Endothelial cell of umbilical vein (primary cell): Measurements from ENCODE around the gene RALGAPA1. TPM values are rescaled to one million over a fixed set of nuclear protein-coding genes. Genes with fewer than 3 reads are reported as not detected.

ENCODE experiments used
- BruUV-seq: library from RNA; stranded (reverse); fragments of 400-500 nt; replicated peaks from 2 replicates; lab custom pipeline; 2021; lab: Mats Ljungman, UMichigan
- CTCF ChIA-PET: fragments of 300-600, 350-600 bp; sonication (Branson Sonifier 250); formaldehyde crosslinking; loops from one replicate; lab custom pipeline; 2021; ENCODE audit warnings: antibody characterized with exemption, inconsistent platforms; lab: Charles Lee
- POLR2A ChIA-PET: fragments of 300-600, 350-600 bp; sonication (Branson Sonifier 250); formaldehyde crosslinking; loops from one replicate; lab custom pipeline; 2021; ENCODE audit warnings: antibody characterized with exemption, inconsistent platforms; lab: Charles Lee
- DNase-seq: peaks from one replicate; pipeline ENCODE4 v3.0.0-alpha.2; 2011; ENCODE audit warnings: low read depth, low spot score
- FAIRE-seq: peaks from 2 replicates; lab custom pipeline; 2011; peaks lifted over from hg19 to GRCh38; lab: Jason Lieb, UNC
- H2AFZ ChIP-seq: 2 replicates; pipeline ENCODE4 v1.6.0; 2012; ENCODE audit warnings: low read depth, low read length, control low read depth, inconsistent platforms
- H3K27ac ChIP-seq: 2 replicates; pipeline ENCODE4 v1.5.1; 2011; ENCODE audit warnings: low read depth, mild to moderate bottlenecking, control low read depth, low read length, moderate library complexity; ENCODE audit not compliant: insufficient read depth
- H3K27me3 ChIP-seq, 2 experiments: 2 replicates each; pipeline versions ENCODE4 v1.6.0 to v1.6.1; 2011; ENCODE audit warnings: low read length in 2 of 2, mixed read lengths in 1 of 2; ENCODE audit not compliant: control insufficient read depth in 2 of 2, insufficient read depth in 2 of 2
- H3K36me3 ChIP-seq, 2 experiments: 2 replicates in 1 of 2; 3 replicates in 1 of 2; pipeline ENCODE4 v1.5.1; 2011; ENCODE audit warnings: low read length in 2 of 2, mild to moderate bottlenecking in 1 of 2, moderate library complexity in 1 of 2; ENCODE audit not compliant: control insufficient read depth in 2 of 2, insufficient read depth in 2 of 2; ENCODE audit errors: extremely low read depth in 1 of 2
- H3K4me1 ChIP-seq: 3 replicates; pipeline ENCODE4 v1.5.1; 2011; ENCODE audit warnings: mild to moderate bottlenecking, low read length; ENCODE audit not compliant: control insufficient read depth, insufficient read depth; ENCODE audit errors: extremely low read depth
- H3K4me2 ChIP-seq: 2 replicates; pipeline ENCODE4 v1.6.1; 2011; ENCODE audit warnings: low read length, control low read depth, mixed read lengths; ENCODE audit not compliant: insufficient read depth
- H3K4me3 ChIP-seq, 3 experiments: fragments of 200-600 bp in 1 of 3; sonication (generic), shearing (Covaris generic) in 1 of 3; replicated peaks in 1 of 3; 2 replicates each; pipeline ENCODE4 v1.5.1; 2011 to 2016; ENCODE audit warnings: control low read depth in 3 of 3, low read length in 3 of 3, mild to moderate bottlenecking in 2 of 3, inconsistent platforms in 1 of 3, low read depth in 1 of 3, moderate library complexity in 1 of 3; ENCODE audit not compliant: insufficient read depth in 1 of 3
- H3K79me2 ChIP-seq: 2 replicates; pipeline ENCODE4 v1.6.0; 2012; ENCODE audit warnings: low read length, inconsistent platforms; ENCODE audit not compliant: control insufficient read depth, insufficient read depth
- H3K9ac ChIP-seq: replicated peaks from 2 replicates; pipeline ENCODE3; 2011; ENCODE audit warnings: low read length, control low read depth; ENCODE audit not compliant: insufficient read depth; ENCODE audit errors: extremely low read depth
- H3K9me1 ChIP-seq: replicated peaks from 3 replicates; pipeline ENCODE4 v1.6.0; 2011; ENCODE audit warnings: mild to moderate bottlenecking, low read length; ENCODE audit not compliant: control insufficient read depth, insufficient read depth; ENCODE audit errors: extremely low read depth
- H3K9me3 ChIP-seq: replicated peaks from 2 replicates; pipeline ENCODE4 v1.5.1; 2012; ENCODE audit warnings: low read length, inconsistent platforms; ENCODE audit not compliant: control insufficient read depth, insufficient read depth
- H4K20me1 ChIP-seq: replicated peaks from 2 replicates; pipeline ENCODE3; 2011; ENCODE audit warnings: mild to moderate bottlenecking, low read length; ENCODE audit not compliant: control insufficient read depth, insufficient read depth; ENCODE audit errors: extremely low read depth
- EZH2 ChIP-seq: IDR thresholded peaks from 2 replicates; pipeline ENCODE4 v1.6.1; 2012; ENCODE audit warnings: borderline replicate concordance, low read depth, mild to moderate bottlenecking, moderate library complexity, low read length, inconsistent platforms; ENCODE audit not compliant: severe bottlenecking
- FOS ChIP-seq: IDR thresholded peaks from 2 replicates; pipeline ENCODE4 v1.6.1; 2011; ENCODE audit warnings: mild to moderate bottlenecking, low read length, moderate library complexity, borderline replicate concordance; ENCODE audit not compliant: insufficient read depth
- GATA2 ChIP-seq: IDR thresholded peaks from 2 replicates; pipeline ENCODE4 v1.7.0; 2011; ENCODE audit warnings: low read depth, mild to moderate bottlenecking, moderate library complexity, mixed read lengths, low read length; ENCODE audit not compliant: insufficient read length, insufficient read depth
- JUN ChIP-seq: IDR thresholded peaks from 2 replicates; pipeline ENCODE4 v1.6.1; 2011; ENCODE audit warnings: borderline replicate concordance, low read depth; ENCODE audit not compliant: insufficient read length, insufficient read depth
- MAX ChIP-seq: IDR thresholded peaks from 2 replicates; pipeline ENCODE4 v1.6.1; 2011; ENCODE audit not compliant: insufficient read depth, insufficient read length
- MYC ChIP-seq: IDR thresholded peaks from one replicate; pipeline ENCODE4 v1.6.1; 2011; ENCODE audit warnings: mild to moderate bottlenecking, low read depth, low read length
- POLR2A ChIP-seq: IDR thresholded peaks from 2 replicates; pipeline ENCODE4 v1.6.1; 2012; ENCODE audit warnings: low read depth, mild to moderate bottlenecking, control low read depth, low read length
- POLR2AphosphoS5 ChIP-seq: IDR thresholded peaks from 2 replicates; pipeline ENCODE4 v1.6.1; 2012; ENCODE audit warnings: low read depth, mild to moderate bottlenecking, control low read depth, low read length, moderate library complexity; ENCODE audit not compliant: insufficient read depth
- dilution Hi-C: fragments of 300-500 bp; cut with MboI; formaldehyde crosslinking; loops from one replicate; pipeline ENCODE4 v1.15.0; 2019; ENCODE audit warnings: low sequenced_read_pairs; ENCODE audit not compliant: extremely low pct_ligation_motif_present
- intact Hi-C: fragments of 100-400 bp; cut with micrococcal nuclease; formaldehyde crosslinking; loops from one replicate; pipeline ENCODE4 v1.10.0; 2022
- polyA plus RNA-seq, 4 experiments: library from polyadenylated mRNA; depleted of rRNA in 3 of 4; stranded (reverse) in 3 of 4; unstranded in 1 of 4; fragments of >200 nt; gene quantifications; 2 replicates each; pipeline versions ENCODE4 v1.2.1 to v1.2.3, GENCODE V29; 2011 to 2012; ENCODE audit warnings: missing spikeins in 1 of 4
- total RNA-seq: library from RNA; stranded (reverse); gene quantifications from 2 replicates; pipeline ENCODE4 v1.2.3, GENCODE V29; 2021
- TF ChIP-seq, protein P1 (sequence below), 2 donors: IDR thresholded peaks; 1 replicate in 1 of 2; 2 replicates in 1 of 2; pipeline ENCODE4 v1.5.1; 2011; ENCODE audit warnings: low read length in 2 of 2, mild to moderate bottlenecking in 2 of 2, moderate library complexity in 2 of 2, control low read depth in 1 of 2, inconsistent platforms in 1 of 2, low read depth in 1 of 2; ENCODE audit not compliant: insufficient read depth in 1 of 2; ENCODE audit errors: extremely low read depth in 1 of 2

Gene RALGAPA1
- total and polyA plus RNA-seq, 2 donors (not counting 3 experiments of a cell fraction or from before 2014, with no cell fraction given) = 6.1 to 30.9 TPM

DNA sequence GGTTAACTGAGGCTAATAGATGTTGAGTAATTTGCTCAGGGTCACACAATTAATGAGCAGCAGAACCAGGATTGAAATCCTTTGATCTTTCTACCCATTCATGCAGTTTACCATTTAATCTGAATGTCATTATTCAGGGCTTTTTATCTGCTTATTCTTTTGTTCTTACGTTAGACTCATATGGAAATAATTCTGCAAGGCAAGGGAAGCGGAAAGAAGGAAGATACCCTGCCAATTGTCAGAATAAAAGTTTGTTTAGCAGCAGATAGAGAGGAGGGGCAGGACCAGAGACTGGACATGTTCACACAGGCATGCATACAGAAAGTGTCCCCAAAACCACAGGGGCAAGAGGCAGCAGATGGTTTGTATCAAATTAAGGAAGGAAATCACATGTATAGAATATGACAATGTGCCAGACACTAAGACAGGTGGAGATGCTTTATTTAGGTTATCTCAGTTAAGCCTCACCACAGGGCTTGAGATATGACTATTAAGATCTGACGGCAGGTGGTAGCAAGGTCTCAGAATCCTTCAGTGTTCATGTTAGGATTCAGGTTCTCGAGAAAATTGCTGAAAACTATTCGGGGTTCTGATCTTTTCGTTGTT is 46.9 kb upstream of the RALGAPA1 start:
- POLR2A ChIA-PET = no interaction called here
- FAIRE-seq = no peak
- no peaks in the 10 kb centered on the region for H3K4me1 ChIP-seq
- no peaks in the 10 kb centered on the region for H3K27me3 ChIP-seq
- H3K4me2 ChIP-seq = no peak overlapping the region
- H3K79me2 ChIP-seq = no peaks in the 10 kb centered on the region
- CTCF ChIA-PET = no interaction called here
- no peak for TF ChIP-seq GATA2
- no peak for TF ChIP-seq MAX
- TF ChIP-seq EZH2 = no peak
- TF ChIP-seq FOS = no peak
- no peak for TF ChIP-seq MYC
- TF ChIP-seq POLR2AphosphoS5 = no peak
- TF ChIP-seq, protein P1, sequence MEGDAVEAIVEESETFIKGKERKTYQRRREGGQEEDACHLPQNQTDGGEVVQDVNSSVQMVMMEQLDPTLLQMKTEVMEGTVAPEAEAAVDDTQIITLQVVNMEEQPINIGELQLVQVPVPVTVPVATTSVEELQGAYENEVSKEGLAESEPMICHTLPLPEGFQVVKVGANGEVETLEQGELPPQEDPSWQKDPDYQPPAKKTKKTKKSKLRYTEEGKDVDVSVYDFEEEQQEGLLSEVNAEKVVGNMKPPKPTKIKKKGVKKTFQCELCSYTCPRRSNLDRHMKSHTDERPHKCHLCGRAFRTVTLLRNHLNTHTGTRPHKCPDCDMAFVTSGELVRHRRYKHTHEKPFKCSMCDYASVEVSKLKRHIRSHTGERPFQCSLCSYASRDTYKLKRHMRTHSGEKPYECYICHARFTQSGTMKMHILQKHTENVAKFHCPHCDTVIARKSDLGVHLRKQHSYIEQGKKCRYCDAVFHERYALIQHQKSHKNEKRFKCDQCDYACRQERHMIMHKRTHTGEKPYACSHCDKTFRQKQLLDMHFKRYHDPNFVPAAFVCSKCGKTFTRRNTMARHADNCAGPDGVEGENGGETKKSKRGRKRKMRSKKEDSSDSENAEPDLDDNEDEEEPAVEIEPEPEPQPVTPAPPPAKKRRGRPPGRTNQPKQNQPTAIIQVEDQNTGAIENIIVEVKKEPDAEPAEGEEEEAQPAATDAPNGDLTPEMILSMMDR (IDR thresholded peaks at IDR 0.05; ENCODE audit: extremely low read depth in 1 of 2, insufficient read depth in 1 of 2, low read depth in 1 of 2, low read length in 2 of 2) = no peak
- no peak for TF ChIP-seq JUN
- TF ChIP-seq POLR2A = no peak
- no peaks in the 10 kb centered on the region for H3K36me3 ChIP-seq
- no peak overlapping the region for H3K9ac ChIP-seq
- dilution Hi-C loops (no loop called here), intact Hi-C loops (no loop called here)
- H3K9me3 ChIP-seq = no peaks in the 10 kb centered on the region
- H4K20me1 ChIP-seq = no peaks in the 10 kb centered on the region
- no peaks in the 10 kb centered on the region for H3K9me1 ChIP-seq
- BruUV-seq = no TSS peak
- no peak overlapping the region for H3K4me3 ChIP-seq
- H3K27ac ChIP-seq = no peak overlapping the region
- no peak overlapping the region for H2AFZ ChIP-seq
- DNase-seq = no peak
